ENCODE data around the gene PLA2G4E.

DNA sequence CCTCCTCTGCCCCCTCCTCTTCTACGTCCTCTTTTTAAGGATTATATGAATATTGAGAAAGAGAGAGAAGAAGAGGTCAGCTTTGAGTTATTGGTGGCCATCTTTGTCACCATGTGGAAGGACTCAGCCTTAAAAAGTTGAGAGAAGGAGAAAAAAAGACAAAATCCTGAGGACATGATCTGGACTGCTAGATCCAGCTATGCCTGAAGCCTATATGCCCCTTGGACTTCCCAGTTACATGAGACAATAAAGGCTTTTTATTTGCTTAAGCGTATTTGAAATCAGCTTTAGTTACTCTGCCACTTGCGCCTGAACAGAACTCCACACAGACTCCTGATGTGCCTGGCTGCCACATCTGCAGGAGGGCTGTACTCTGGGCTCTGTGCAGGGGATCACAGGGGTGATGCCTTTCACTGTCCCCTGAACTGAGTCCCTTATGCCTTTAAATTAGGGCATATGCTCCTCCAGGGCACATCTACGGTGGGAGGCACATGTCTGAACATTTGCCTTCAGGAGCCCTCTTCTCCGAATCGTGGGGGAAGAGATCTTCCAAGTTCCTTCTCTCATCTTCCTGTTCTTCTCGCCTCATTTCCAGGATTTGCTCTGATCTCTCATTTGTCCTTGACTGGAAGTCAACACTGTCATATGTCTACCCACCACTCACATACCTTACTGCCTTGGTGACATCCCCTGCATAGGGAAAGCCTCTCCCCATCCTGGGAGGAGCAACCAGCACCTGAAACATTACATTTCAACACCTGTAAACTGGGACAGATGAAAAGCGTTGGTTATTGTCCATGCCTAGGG lies 14.0 kb upstream of the PLA2G4E start:
- TF ChIP-seq POLR2A (IDR thresholded peaks at IDR 0.05; ENCODE audit: low read depth, low read length) (no peak), POLR2AphosphoS5 (IDR thresholded peaks at IDR 0.05; ENCODE audit: low read depth, low read length) (no peak)
